ENCODE measurements around the gene MAGEL2.

GRCh38 chr15:23694592-23694991 is 46.9 kb upstream of the MAGEL2 start:
- TF ChIP-seq POLR2AphosphoS5 (IDR thresholded peaks at IDR 0.05) (no peak), POLR2A (IDR thresholded peaks at IDR 0.05) (no peak)
- TF ChIP-seq, protein P1, sequence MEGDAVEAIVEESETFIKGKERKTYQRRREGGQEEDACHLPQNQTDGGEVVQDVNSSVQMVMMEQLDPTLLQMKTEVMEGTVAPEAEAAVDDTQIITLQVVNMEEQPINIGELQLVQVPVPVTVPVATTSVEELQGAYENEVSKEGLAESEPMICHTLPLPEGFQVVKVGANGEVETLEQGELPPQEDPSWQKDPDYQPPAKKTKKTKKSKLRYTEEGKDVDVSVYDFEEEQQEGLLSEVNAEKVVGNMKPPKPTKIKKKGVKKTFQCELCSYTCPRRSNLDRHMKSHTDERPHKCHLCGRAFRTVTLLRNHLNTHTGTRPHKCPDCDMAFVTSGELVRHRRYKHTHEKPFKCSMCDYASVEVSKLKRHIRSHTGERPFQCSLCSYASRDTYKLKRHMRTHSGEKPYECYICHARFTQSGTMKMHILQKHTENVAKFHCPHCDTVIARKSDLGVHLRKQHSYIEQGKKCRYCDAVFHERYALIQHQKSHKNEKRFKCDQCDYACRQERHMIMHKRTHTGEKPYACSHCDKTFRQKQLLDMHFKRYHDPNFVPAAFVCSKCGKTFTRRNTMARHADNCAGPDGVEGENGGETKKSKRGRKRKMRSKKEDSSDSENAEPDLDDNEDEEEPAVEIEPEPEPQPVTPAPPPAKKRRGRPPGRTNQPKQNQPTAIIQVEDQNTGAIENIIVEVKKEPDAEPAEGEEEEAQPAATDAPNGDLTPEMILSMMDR (IDR thresholded peaks at IDR 0.05): no peak

All from stomach (tissue), 4 donors.